Myocyte (in vitro differentiated cells): ENCODE results near the gene EEA1. TPM values are rescaled to one million over a fixed set of nuclear protein-coding genes. Genes with fewer than 3 reads are reported as not detected.
"Not testable (repeated sequence)": the region's sequence is repeated elsewhere in the genome, so short reads cannot be mapped to it uniquely, and the experiment has no call there.

ENCODE experiments used
- DNase-seq: peaks from one replicate; pipeline ENCODE4 v3.0.0-alpha.2; 2012; ENCODE audit warnings: low read depth
- total RNA-seq: library from RNA; depleted of rRNA; stranded (reverse); fragments of >200 nt; gene quantifications from 2 replicates; pipeline ENCODE4 v1.2.3, GENCODE V29; 2014

Gene EEA1
- total RNA-seq, 1 donor from 2014 or later: 24.9 TPM

DNA sequence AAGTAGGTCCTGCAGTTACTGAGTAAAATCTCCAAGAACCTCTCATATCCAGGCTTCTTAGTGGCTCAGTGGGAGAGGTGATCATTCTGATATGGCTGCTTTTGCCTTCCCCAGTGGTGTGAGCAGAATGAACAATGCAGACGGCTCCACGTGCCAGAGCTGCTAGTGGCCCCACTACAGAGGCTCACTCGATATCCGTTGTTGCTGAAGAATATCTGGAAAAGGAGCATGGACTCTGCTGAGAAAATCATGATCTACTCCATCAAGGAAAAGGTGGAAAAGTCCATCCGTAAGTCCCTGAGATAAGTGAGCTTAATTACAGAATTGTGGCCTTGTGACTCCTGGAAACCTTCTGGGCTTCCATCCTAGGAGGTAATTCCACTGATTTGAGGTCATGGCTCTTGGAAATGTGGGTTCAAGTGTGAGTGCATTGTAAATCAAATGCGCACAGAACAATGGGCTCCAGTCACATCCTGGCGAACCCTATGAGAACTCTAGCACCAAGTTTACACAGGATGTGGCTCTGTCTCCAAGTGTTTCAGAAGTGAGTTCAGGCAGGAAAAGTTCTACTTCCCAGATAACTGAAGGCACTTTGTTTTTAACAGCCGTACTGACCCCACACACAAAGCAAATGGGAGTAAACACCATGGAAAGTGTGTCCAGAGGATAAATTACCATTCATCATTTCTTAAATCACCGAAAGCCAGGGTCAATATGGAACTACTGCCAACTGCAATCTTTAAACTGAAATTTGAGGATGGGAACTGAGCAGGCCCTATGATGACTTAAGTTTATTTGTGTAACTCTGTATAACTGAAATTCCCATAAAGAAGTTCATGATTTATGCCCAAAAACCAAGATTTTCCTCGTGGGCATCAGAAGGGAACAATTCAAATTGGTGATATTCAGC is 174.9 kb downstream of the EEA1 start:
- no peak for DNase-seq

DNA sequence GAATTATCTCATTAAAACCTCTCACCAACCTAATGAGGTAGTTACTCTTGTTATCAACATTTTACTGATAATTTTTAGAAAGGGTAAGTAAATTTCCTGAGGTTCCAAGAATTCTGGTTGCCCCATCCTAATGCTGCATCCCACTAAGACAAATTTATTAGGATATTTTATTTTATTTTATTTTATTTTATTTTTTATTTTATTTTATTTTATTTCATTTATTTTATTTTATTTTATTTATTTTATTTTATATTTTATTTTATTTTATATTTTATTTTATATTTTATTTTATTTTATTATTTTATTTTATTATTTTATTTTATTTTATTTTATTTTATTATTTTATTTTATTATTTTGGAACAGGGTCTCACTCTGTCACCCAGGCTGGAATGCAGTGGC is 179.4 kb downstream of the EEA1 start:
- not testable (repeated sequence) for DNase-seq

GRCh38 chr12:92747151-92747550 is 181.9 kb downstream of the EEA1 start:
- peak; percentile 46 for DNase-seq

- DNase-seq: peak; percentile 97
Observed at GRCh38 chr12:92745856-92746550, 183.1 kb downstream of the EEA1 start.

DNA sequence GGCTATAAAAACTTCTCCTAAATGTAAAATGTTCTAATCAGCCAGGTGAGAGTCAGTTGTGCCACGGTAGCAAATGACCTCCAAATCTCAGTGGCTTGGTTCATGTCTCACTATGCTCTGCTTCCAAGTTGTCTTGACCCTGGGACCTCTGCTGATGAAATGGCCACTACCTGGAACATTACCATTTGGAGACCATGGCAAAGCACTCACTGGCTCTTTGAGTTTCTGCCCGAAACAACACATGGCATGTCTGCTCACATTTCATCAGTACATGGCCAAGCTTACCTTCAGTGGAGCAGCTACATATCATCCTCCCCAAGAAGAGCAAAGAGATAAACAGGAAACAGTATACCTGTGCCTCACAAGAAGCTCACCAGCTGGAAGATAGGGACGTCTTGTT is 186.1 kb downstream of the EEA1 start:
- DNase-seq: no peak

- no peak for DNase-seq
Observed at GRCh38 chr12:92740411-92740810, 188.7 kb downstream of the EEA1 start.

DNA sequence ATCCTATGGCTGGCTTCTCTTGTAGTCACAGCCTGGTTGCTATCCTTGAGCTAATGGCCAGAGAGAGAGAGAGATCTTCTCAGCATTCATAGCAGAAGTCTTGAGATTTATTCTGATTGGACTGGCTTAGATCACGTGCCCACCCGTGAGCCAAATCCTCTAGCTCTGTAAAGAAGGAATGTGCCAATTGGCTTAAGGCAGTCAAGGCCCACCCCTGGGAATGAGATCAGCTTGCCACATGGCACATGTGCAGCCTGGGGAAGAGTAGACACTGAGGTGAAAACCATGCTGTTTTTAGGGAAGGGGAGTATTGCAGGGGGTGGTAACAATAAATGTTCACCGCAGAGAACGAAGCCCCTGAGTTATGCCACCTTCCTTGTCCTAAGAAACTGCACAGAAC is 190.0 kb downstream of the EEA1 start:
- peak; percentile 81 for DNase-seq

- peak; percentile 53 for DNase-seq
Observed at GRCh38 chr12:92737855-92738850, 190.9 kb downstream of the EEA1 start.

- no peak for DNase-seq
Observed at GRCh38 chr12:92736605-92737004, 192.5 kb downstream of the EEA1 start.

- peak; percentile 88 for DNase-seq
Observed at GRCh38 chr12:92735131-92735721, 193.9 kb downstream of the EEA1 start.

GRCh38 chr12:92733661-92734060 is 195.4 kb downstream of the EEA1 start:
- DNase-seq: no peak

- DNase-seq: no peak
Observed at GRCh38 chr12:92733181-92733580, 195.9 kb downstream of the EEA1 start.

DNA sequence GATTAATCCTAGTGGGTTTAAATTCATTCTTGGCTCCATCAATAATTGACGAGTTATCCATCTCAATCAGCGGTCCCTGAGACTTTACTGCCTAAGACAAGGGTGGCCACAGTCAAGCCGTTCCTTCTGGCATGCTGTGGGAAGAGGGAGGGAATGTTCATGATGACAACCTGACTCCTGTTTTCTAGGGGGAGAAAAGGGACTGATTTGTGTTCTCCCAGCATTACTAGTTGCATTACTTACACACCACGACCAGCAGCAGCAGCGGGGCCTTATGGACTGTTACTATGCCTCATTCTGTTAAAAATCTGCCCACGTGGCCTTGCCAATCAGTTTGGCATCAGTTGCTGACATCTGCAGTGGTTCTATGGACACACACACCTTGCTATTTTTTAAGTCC is 196.4 kb downstream of the EEA1 start:
- no peak for DNase-seq

- DNase-seq: no peak
Observed at GRCh38 chr12:92732216-92732615, 196.9 kb downstream of the EEA1 start.

DNA sequence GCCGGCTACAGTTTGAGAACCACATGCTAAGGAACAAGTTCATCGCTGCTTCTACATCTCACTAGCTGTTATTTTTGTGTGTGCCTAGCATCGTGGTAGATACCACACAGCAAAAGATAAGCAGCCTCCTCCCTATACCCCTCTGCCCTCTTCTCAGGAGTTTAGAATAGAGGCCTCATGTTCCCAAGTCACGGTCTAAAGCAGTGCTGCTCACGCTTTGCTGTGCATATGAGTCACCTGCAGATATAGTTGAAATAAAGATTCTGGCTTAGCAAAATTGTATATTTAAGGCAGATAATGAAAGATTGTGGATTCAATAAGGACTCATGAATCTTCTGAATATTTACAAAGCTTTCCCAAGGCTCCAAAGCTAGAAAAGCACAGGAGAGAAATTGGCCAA is 198.3 kb downstream of the EEA1 start:
- DNase-seq: no peak

DNA sequence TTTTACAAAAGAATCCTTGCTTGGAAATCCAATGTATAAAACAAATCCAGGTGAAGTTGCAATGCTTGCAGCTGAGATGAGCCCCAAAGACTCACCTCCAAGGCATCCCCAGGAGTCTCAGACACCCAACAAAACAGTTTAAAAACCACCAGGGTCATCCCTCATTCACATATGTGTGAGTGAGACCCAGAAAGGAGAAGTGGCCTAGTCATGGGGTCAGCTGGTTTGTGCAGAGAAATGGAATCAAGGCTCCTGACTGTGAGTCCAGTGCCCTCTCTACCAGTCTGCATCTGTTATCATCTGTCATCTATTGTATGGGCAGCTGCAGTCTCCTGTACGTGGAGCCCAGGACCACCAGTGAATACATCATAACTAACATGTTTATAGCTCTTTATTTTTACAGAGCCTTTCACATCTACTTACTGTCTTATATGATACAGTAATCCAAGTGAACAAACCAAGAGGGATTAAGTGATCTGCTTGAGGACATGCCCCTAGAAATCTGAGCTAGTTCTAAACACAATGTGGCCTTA is 199.3 kb downstream of the EEA1 start:
- peak; percentile 57 for DNase-seq

DNA sequence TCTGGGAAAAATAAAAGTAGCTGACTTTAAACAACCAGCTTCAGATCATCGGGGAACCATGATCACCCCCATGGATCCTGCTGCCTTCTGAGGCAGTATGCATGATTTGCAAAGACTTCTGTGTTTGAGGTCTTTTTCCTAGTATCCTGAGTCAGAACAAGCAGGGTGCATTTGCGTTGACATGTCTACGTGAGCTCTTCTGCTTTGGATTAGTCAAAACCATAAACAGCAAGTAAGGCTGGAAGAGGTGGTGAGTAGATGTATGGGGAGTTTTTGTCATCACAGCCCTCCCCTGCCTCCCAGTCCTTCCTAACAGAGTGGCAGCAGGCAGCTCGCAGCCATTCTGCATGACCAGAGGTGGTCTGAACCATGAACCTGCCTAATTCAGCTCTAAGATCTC is 202.2 kb downstream of the EEA1 start:
- no peak for DNase-seq

GRCh38 chr12:92722897-92723296 is 206.2 kb downstream of the EEA1 start:
- no peak for DNase-seq

DNA sequence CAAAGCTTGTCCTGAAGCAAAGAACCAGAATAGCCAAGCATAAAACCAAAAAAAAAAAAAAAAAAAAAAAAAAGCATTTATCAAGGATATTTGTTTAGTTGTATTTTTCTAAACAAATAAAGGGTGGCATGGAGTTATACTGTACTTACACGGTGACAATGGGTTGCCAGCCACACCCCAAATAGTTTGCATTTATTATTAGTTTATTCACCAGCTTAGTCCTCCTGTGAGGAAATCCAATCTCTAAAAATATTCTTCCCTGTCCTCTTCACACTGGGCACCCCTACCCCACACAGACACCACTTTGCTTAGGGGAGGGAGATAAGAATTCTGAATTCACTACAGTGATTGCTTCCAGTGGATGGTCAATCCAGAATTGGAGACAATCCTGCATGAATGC is 207.4 kb downstream of the EEA1 start:
- DNase-seq: peak; percentile 70

GRCh38 chr12:92721130-92721529 is 208.0 kb downstream of the EEA1 start:
- DNase-seq: peak; percentile 77
